Tibial nerve (tissue), 4 donors: Measurements from ENCODE around the gene NFKBIB. TPM values are rescaled to one million over a fixed set of nuclear protein-coding genes. Genes with fewer than 3 reads are reported as not detected.

ENCODE experiments used
- DNase-seq, 2 donors: peaks; one replicate each; pipeline ENCODE4 v3.0.0-alpha.2; 2019; ENCODE audit warnings: low spot score in 2 of 2
- H3K27ac ChIP-seq, 4 donors: fragments of 200-600 bp; sonication (generic) in 3 of 4; one replicate each; pipeline ENCODE4 v1.5.1; 2017 to 2019; ENCODE audit warnings: mild to moderate bottlenecking in 1 of 4
- H3K27me3 ChIP-seq, 2 donors: fragments of 200-600 bp; sonication (generic) in 1 of 2; one replicate each; pipeline versions ENCODE4 v1.5.1 to v1.6.0; 2017 to 2019
- H3K36me3 ChIP-seq, 3 donors: fragments of 200-600 bp; sonication (generic); one replicate each; pipeline ENCODE4 v1.5.1; 2018 to 2019
- H3K4me1 ChIP-seq, 4 donors: fragments of 200-600 bp; sonication (generic) in 3 of 4; one replicate each; pipeline ENCODE4 v1.5.1; 2017 to 2019
- H3K4me3 ChIP-seq, 4 donors: fragments of 200-600 bp; sonication (generic) in 3 of 4; one replicate each; pipeline ENCODE4 v1.5.1; 2017 to 2019; ENCODE audit warnings: mild to moderate bottlenecking in 1 of 4, moderate library complexity in 1 of 4
- H3K9me3 ChIP-seq, 4 donors: fragments of 200-600 bp; sonication (generic) in 3 of 4; one replicate each; pipeline ENCODE4 v1.5.1; 2017 to 2019
- CTCF ChIP-seq, 5 experiments: fragments of 200-600 bp in 3 of 5; fragments of 450-650 bp in 2 of 5; sonication (generic) in 3 of 5; IDR thresholded peaks; one replicate each; pipeline ENCODE4 v1.5.1; 2016 to 2019; ENCODE audit warnings: antibody characterized with exemption in 5 of 5, mild to moderate bottlenecking in 3 of 5, moderate library complexity in 2 of 5
- EP300 ChIP-seq, 2 donors: sonication (generic); formaldehyde crosslinking; IDR thresholded peaks; one replicate each; pipeline ENCODE4 v1.6.1; 2017; ENCODE audit warnings: antibody characterized with exemption in 2 of 2, mild to moderate bottlenecking in 1 of 2
- POLR2A ChIP-seq, 2 donors: fragments of 450-650 bp; IDR thresholded peaks; one replicate each; pipeline ENCODE4 v1.6.1; 2017; ENCODE audit warnings: antibody characterized with exemption in 2 of 2, mild to moderate bottlenecking in 2 of 2, moderate library complexity in 2 of 2
- WGBS, 2 donors: methylation state at CpG; one replicate each; pipeline ENCODE4 v1.1.5; 2018; 5-methylcytosine and 5-hydroxymethylcytosine counted together
- total RNA-seq, 4 donors: library from RNA; depleted of rRNA; stranded (reverse); fragments of >200 nt; gene quantifications; one replicate each; pipeline ENCODE4 v1.1.0, GENCODE V29; 2016

The NFKBIB gene
- total RNA-seq, 4 donors from 2014 or later = 16.0 to 33.0 (median 25.2) TPM

GRCh38 chr19:38878575-38879399 lies 21.0 kb upstream of the NFKBIB start:
- no peak for DNase-seq
- Histone ChIP-seq H3K9me3 (no peaks in the 10 kb centered on the region), H3K4me3 (no peak overlapping the region), H3K4me1 (peaks cover 0 to 17% (median 7%) of the 10 kb centered on the region in 4 donors), H3K27me3 (no peaks in the 10 kb centered on the region), H3K27ac (peak overlapping the region in 3 of 4 donors; percentile 65 to 90 (median 67)), H3K36me3 (peaks cover 0 to 56% (median 12%) of the 10 kb centered on the region in 3 donors)
- no peak for TF ChIP-seq EP300 (IDR thresholded peaks at IDR 0.05)
- no peak for TF ChIP-seq CTCF (IDR thresholded peaks at IDR 0.05)
- no peak for TF ChIP-seq POLR2A (IDR thresholded peaks at IDR 0.05)
- WGBS, 2 donors = 63% methylated on average over 9 to 16 of the region's 16 CpGs

GRCh38 chr19:38879400-38879751 lies 20.4 kb upstream of the NFKBIB start:
- Histone ChIP-seq H3K36me3 (peaks cover 0 to 59% (median 12%) of the 10 kb centered on the region in 3 donors), H3K9me3 (no peaks in the 10 kb centered on the region), H3K4me1 (peaks cover 0 to 17% (median 7%) of the 10 kb centered on the region in 4 donors), H3K27me3 (no peaks in the 10 kb centered on the region), H3K4me3 (no peak overlapping the region), H3K27ac (peak overlapping the region in 1 of 4 donors; percentile 90)
- no peak for TF ChIP-seq EP300 (IDR thresholded peaks at IDR 0.05)
- no peak for TF ChIP-seq POLR2A (IDR thresholded peaks at IDR 0.05)
- no peak for TF ChIP-seq CTCF (IDR thresholded peaks at IDR 0.05)
- WGBS, 2 donors = 87 to 88% methylated on average over 11 of the region's 11 CpGs
- DNase-seq = no peak

- TF ChIP-seq POLR2A (IDR thresholded peaks at IDR 0.05) (no peak), CTCF (IDR thresholded peaks at IDR 0.05) (no peak)
- H3K4me1 ChIP-seq = peaks cover 0 to 17% (median 7%) of the 10 kb centered on the region in 4 donors
- WGBS, 2 donors = 90 to 91% methylated on average over 12 to 19 of the region's 19 CpGs
Measured at GRCh38 chr19:38880076-38880881, 19.5 kb upstream of the NFKBIB start.

GRCh38 chr19:38880882-38881609 lies 18.7 kb upstream of the NFKBIB start:
- TF ChIP-seq EP300 (IDR thresholded peaks at IDR 0.05) (no peak), POLR2A (IDR thresholded peaks at IDR 0.05) (no peak), CTCF (IDR thresholded peaks at IDR 0.05) (no peak)
- no peaks in the 10 kb centered on the region for H3K9me3 ChIP-seq
- H3K4me1 ChIP-seq = peaks cover 0 to 17% (median 7%) of the 10 kb centered on the region in 4 donors
- H3K27me3 ChIP-seq = no peaks in the 10 kb centered on the region
- H3K4me3 ChIP-seq = no peak overlapping the region
- DNase-seq = no peak
- H3K36me3 ChIP-seq = peaks cover 0 to 75% (median 12%) of the 10 kb centered on the region in 3 donors
- 89 to 90% methylated on average over 19 of the region's 19 CpGs for WGBS, 2 donors
- no peak overlapping the region for H3K27ac ChIP-seq

More at GRCh38 chr19:38880076-38880881, 19.5 kb upstream of the NFKBIB start:
- Histone ChIP-seq H3K27ac (no peak overlapping the region), H3K27me3 (no peaks in the 10 kb centered on the region), H3K4me3 (no peak overlapping the region), H3K9me3 (no peaks in the 10 kb centered on the region), H3K36me3 (peaks cover 0 to 68% (median 12%) of the 10 kb centered on the region in 3 donors)
- DNase-seq = no peak
